Thoracic aorta (tissue), 2 donors: ENCODE measurements around the gene PEAK1. TPM values are rescaled to one million over a fixed set of nuclear protein-coding genes. Genes with fewer than 3 reads are reported as not detected.
A peak's percentile ranks its signal among the peaks of the same experiment; 100 is the strongest.
"Not testable (repeated sequence)": the region's sequence is repeated elsewhere in the genome, so short reads cannot be mapped to it uniquely, and the experiment has no call there.

Experiments
- ATAC-seq: fragments of 150-250 bp; one replicate; pipeline ENCODE4 v1.8.0; 2017; ENCODE audit warnings: low read depth; ENCODE audit not compliant: insufficient number of reproducible peaks, low FRiP score
- DNase-seq: peaks from one replicate; pipeline ENCODE4 v3.0.0-alpha.2; 2020; ENCODE audit warnings: low spot score
- H3K27ac ChIP-seq, 2 donors: fragments of 200-600 bp; sonication (generic); 1 replicate in 1 of 2; 2 replicates in 1 of 2; pipeline ENCODE4 v1.5.1; 2016; ENCODE audit warnings: mild to moderate bottlenecking in 2 of 2, moderate library complexity in 2 of 2
- H3K27me3 ChIP-seq: fragments of 200-600 bp; sonication (generic); replicated peaks from 2 replicates; pipeline ENCODE4 v1.6.0; 2016; ENCODE audit warnings: mild to moderate bottlenecking; ENCODE audit not compliant: insufficient read depth
- H3K36me3 ChIP-seq: fragments of 200-600 bp; sonication (generic); one replicate; pipeline ENCODE4 v1.5.1; 2016
- H3K4me1 ChIP-seq, 2 donors: fragments of 200-600 bp; sonication (generic); 1 replicate in 1 of 2; 2 replicates in 1 of 2; pipeline versions ENCODE4 v1.5.1 to v1.6.0; 2016; ENCODE audit warnings: low read depth in 2 of 2, mild to moderate bottlenecking in 1 of 2; ENCODE audit not compliant: control insufficient read depth in 1 of 2
- H3K4me3 ChIP-seq: fragments of 200-600 bp; sonication (generic); 2 replicates; pipeline ENCODE4 v1.5.1; 2016; ENCODE audit warnings: mild to moderate bottlenecking
- H3K9me3 ChIP-seq: fragments of 200-600 bp; sonication (generic); 2 replicates; pipeline ENCODE4 v1.5.1; 2016
- CTCF ChIP-seq: fragments of 200-600 bp; sonication (generic); IDR thresholded peaks from one replicate; pipeline ENCODE4 v1.5.1; 2019; ENCODE audit warnings: antibody characterized with exemption
- total RNA-seq, 2 donors: library from RNA; depleted of rRNA; stranded (reverse); fragments of >200 nt; gene quantifications; one replicate each; pipeline versions ENCODE4 v1.1.0 to v1.2.3, GENCODE V29; 2016

PEAK1 gene
- total RNA-seq, 2 donors from 2014 or later = 94.2 to 95.9 TPM

GRCh38 chr15:77163781-77164384 is 256.0 kb downstream of the PEAK1 start:
- H3K27ac ChIP-seq = no peak overlapping the region
- H3K9me3 ChIP-seq = no peaks in the 10 kb centered on the region
- H3K27me3 ChIP-seq = no peaks in the 10 kb centered on the region
- H3K4me1 ChIP-seq = peaks cover 8 to 15% of the 10 kb centered on the region in 2 donors
- no peaks in the 10 kb centered on the region for H3K36me3 ChIP-seq
- no peak overlapping the region for H3K4me3 ChIP-seq
- DNase-seq = no peak
- no peak for ATAC-seq
- no peak for TF ChIP-seq CTCF

GRCh38 chr15:77162872-77163633 is 256.9 kb downstream of the PEAK1 start:
- no peak for ATAC-seq
- Histone ChIP-seq H3K36me3 (no peaks in the 10 kb centered on the region), H3K9me3 (no peaks in the 10 kb centered on the region), H3K4me3 (no peak overlapping the region), H3K4me1 (peaks cover 8 to 15% of the 10 kb centered on the region in 2 donors), H3K27ac (no peak overlapping the region), H3K27me3 (no peaks in the 10 kb centered on the region)
- no peak for DNase-seq
- no peak for TF ChIP-seq CTCF

- no peaks in the 10 kb centered on the region for H3K9me3 ChIP-seq
- H3K27ac ChIP-seq = peak overlapping the region in 1 of 2 donors; percentile 9
- H3K4me3 ChIP-seq = no peak overlapping the region
- no peak for TF ChIP-seq CTCF
- ATAC-seq = no peak
- H3K27me3 ChIP-seq = no peaks in the 10 kb centered on the region
- H3K4me1 ChIP-seq = peaks cover 8 to 15% of the 10 kb centered on the region in 2 donors
- peaks cover 13% of the 10 kb centered on the region for H3K36me3 ChIP-seq
- no peak for DNase-seq
These were observed 259.1 kb downstream of the PEAK1 start for GRCh38 chr15:77160562-77161478.

GRCh38 chr15:77156000-77156399 is 263.9 kb downstream of the PEAK1 start:
- not testable (repeated sequence) for ATAC-seq, H3K9me3 ChIP-seq

GRCh38 chr15:77148191-77148590 is 271.7 kb downstream of the PEAK1 start:
- Histone ChIP-seq H3K9me3 (no peaks in the 10 kb centered on the region), H3K27me3 (no peaks in the 10 kb centered on the region), H3K4me1 (peaks cover 21 to 40% of the 10 kb centered on the region in 2 donors), H3K4me3 (no peak overlapping the region), H3K36me3 (no peaks in the 10 kb centered on the region), H3K27ac (no peak overlapping the region)
- no peak for ATAC-seq
- TF ChIP-seq CTCF = no peak
- DNase-seq = no peak

More at GRCh38 chr15:77156000-77156399, 263.9 kb downstream of the PEAK1 start:
- DNase-seq, H3K27me3 ChIP-seq, H3K4me3 ChIP-seq, H3K4me1 ChIP-seq, H3K27ac ChIP-seq: not testable (repeated sequence)
- H3K36me3 ChIP-seq = peaks cover 13% of the 10 kb centered on the region
